PC-3 (cell line): ENCODE results near the gene AHSA1. TPM values are rescaled to one million over a fixed set of nuclear protein-coding genes. Genes with fewer than 3 reads are reported as not detected.
A peak's percentile ranks its signal among the peaks of the same experiment; 100 is the strongest.

Experiments
- ATAC-seq: fragments of 200-7000 bp; cut with Tn5 transposase; 2 replicates; pipeline ENCODE4 v1.9.1; 2020; ENCODE audit warnings: mild to moderate bottlenecking, moderate library complexity
- BruUV-seq: library from RNA; stranded (reverse); fragments of 400-500 nt; replicated peaks from 2 replicates; lab custom pipeline; 2021; lab: Mats Ljungman, UMichigan
- CTCF ChIA-PET: fragments of 300-600 bp; sonication (Branson Sonifier 250); formaldehyde crosslinking; loops from one replicate; lab custom pipeline; 2022; ENCODE audit warnings: antibody characterized with exemption; lab: Charles Lee
- POLR2A ChIA-PET: fragments of 300-600 bp; sonication (Branson Sonifier 250); formaldehyde crosslinking; loops from one replicate; lab custom pipeline; 2022; ENCODE audit warnings: antibody characterized with exemption; ENCODE audit not compliant: unreplicated experiment; lab: Charles Lee
- DNase-seq: peaks from one replicate; pipeline ENCODE4 v3.0.0-alpha.2; 2015
- H2AFZ ChIP-seq: fragments of 300-600 bp; sonication (generic); 2 replicates; pipeline ENCODE4 v1.6.0; 2016; ENCODE audit warnings: antibody characterized with exemption, low read length
- H3F3A ChIP-seq: fragments of 300-600 bp; sonication (generic); one replicate; pipeline ENCODE4 v1.6.0; 2017; ENCODE audit warnings: antibody characterized with exemption, low read length, control low read depth, mild to moderate bottlenecking; ENCODE audit not compliant: unreplicated experiment
- H3K27ac ChIP-seq: fragments of 300-600 bp; sonication (generic); 2 replicates; pipeline ENCODE4 v1.5.1; 2016; ENCODE audit warnings: mild to moderate bottlenecking, low read length
- H3K27me3 ChIP-seq: fragments of 300-600 bp; sonication (generic); 2 replicates; pipeline ENCODE4 v1.6.1; 2016; ENCODE audit warnings: low read length, mixed read lengths
- H3K36me3 ChIP-seq: fragments of 300-600 bp; sonication (generic); 2 replicates; pipeline ENCODE4 v1.6.1; 2016; ENCODE audit warnings: low read depth, mixed run types, low read length, mixed read lengths
- H3K4me1 ChIP-seq: fragments of 300-600 bp; sonication (generic); 2 replicates; pipeline ENCODE4 v1.5.1; 2016; ENCODE audit warnings: low read length; ENCODE audit not compliant: insufficient read depth
- H3K4me2 ChIP-seq: fragments of 300-600 bp; sonication (generic); 2 replicates; pipeline ENCODE4 v1.6.0; 2016; ENCODE audit warnings: low read length
- H3K4me3 ChIP-seq: fragments of 300-600 bp; sonication (generic); 2 replicates; pipeline ENCODE4 v1.5.1; 2016; ENCODE audit warnings: mild to moderate bottlenecking, low read length, mixed read lengths
- H3K79me2 ChIP-seq: fragments of 300-600 bp; sonication (generic); 2 replicates; pipeline ENCODE4 v1.6.1; 2017; ENCODE audit warnings: low read length, mixed read lengths
- H3K9ac ChIP-seq: fragments of 300-600 bp; sonication (generic); 2 replicates; pipeline ENCODE4 v1.6.0; 2016; ENCODE audit warnings: mild to moderate bottlenecking, low read length
- H3K9me2 ChIP-seq: fragments of 300-600 bp; sonication (generic); replicated peaks from 2 replicates; pipeline ENCODE4 v1.6.1; 2016; ENCODE audit warnings: mixed run types, low read length, mixed read lengths
- H3K9me3 ChIP-seq: fragments of 300-600 bp; sonication (generic); 2 replicates; pipeline ENCODE4 v1.6.1; 2016; ENCODE audit warnings: low read length, mixed read lengths
- H4K20me1 ChIP-seq: fragments of 300-600 bp; sonication (generic); 2 replicates; pipeline ENCODE4 v1.6.1; 2016; ENCODE audit warnings: low read length, mixed read lengths
- CTCF ChIP-seq: fragments of 300-600 bp; sonication (generic); conservative IDR thresholded peaks from 2 replicates; pipeline ENCODE4 v1.5.1; 2017; ENCODE audit warnings: antibody characterized with exemption, low read depth, mild to moderate bottlenecking, low read length
- EZH2 ChIP-seq: fragments of 300-600 bp; sonication (generic); IDR thresholded peaks from one replicate; pipeline ENCODE4 v1.6.1; 2017; ENCODE audit warnings: antibody characterized with exemption, mild to moderate bottlenecking, low read length; ENCODE audit not compliant: unreplicated experiment
- EZH2phosphoT487 ChIP-seq: fragments of 300-600 bp; sonication (generic); IDR thresholded peaks from 2 replicates; pipeline ENCODE4 v1.6.1; 2018; ENCODE audit warnings: mild to moderate bottlenecking, antibody characterized with exemption, low read length, borderline replicate concordance
- intact Hi-C: fragments of 100-400 bp; cut with micrococcal nuclease; formaldehyde crosslinking; loops from 2 replicates; pipeline ENCODE4 v1.9.0; 2023
- total RNA-seq: library from RNA; depleted of rRNA; stranded (reverse); fragments of >200 nt; gene quantifications from 2 replicates; pipeline ENCODE4 v1.2.3, GENCODE V29; 2014

The AHSA1 gene
- total RNA-seq, 1 experiment from 2014 or later, result 215 TPM

- Histone ChIP-seq H3K79me2 (peaks cover 52% of the 10 kb centered on the region), H4K20me1 (peaks cover 13% of the 10 kb centered on the region), H3K4me1 (peaks cover 19% of the 10 kb centered on the region), H3K27me3 (no peaks in the 10 kb centered on the region), H3F3A (no peaks in the 10 kb centered on the region), H3K9me3 (no peaks in the 10 kb centered on the region), H3K4me3 (peak overlapping the region; percentile 82), H3K36me3 (peaks cover 33% of the 10 kb centered on the region), H3K9ac (peak overlapping the region; percentile 90), H3K4me2 (peak overlapping the region; percentile 92), H2AFZ (no peak overlapping the region), H3K9me2 (no peaks in the 10 kb centered on the region), H3K27ac (no peak overlapping the region)
- POLR2A ChIA-PET, result interaction anchor here (0.6 kb wide), 1 partner anchor 970 kb away, joined by 3 read pairs; no protein-coding TSS in a partner anchor
- ATAC-seq (no peak), DNase-seq (peak; percentile 82)
- TF ChIP-seq EZH2, result no peak
- peak; percentile 98 for TF ChIP-seq CTCF
- CTCF ChIA-PET, result interaction anchor here (0.5 to 1.5 kb wide), 5 partner anchors 83 to 259 kb away, joined by 3 to 5 read pairs (median 3); partner anchors contain the start of gene TMED8
- intact Hi-C loops, result loop anchor here (1.0 to 5.0 kb wide), 3 partner anchors 92 to 307 kb away; partner anchors contain the start of gene SPTLC2
- no TSS peak for BruUV-seq
Measured at GRCh38 chr14:77459072-77459723, 1.3 kb downstream of the AHSA1 start.

- no peaks in the 10 kb centered on the region for H3K27me3 ChIP-seq
- no peaks in the 10 kb centered on the region for H3F3A ChIP-seq
- no peak overlapping the region for H2AFZ ChIP-seq
- TF ChIP-seq CTCF, result no peak
- TF ChIP-seq EZH2phosphoT487, result no peak
- no peak for TF ChIP-seq EZH2
- peaks cover 48% of the 10 kb centered on the region for H3K36me3 ChIP-seq
- no peak overlapping the region for H3K4me2 ChIP-seq
- H3K9me2 ChIP-seq, result no peaks in the 10 kb centered on the region
- CTCF ChIA-PET, result no interaction called here
- H4K20me1 ChIP-seq, result no peaks in the 10 kb centered on the region
- H3K79me2 ChIP-seq, result peaks cover 4% of the 10 kb centered on the region
- no TSS peak for BruUV-seq
- no peak for ATAC-seq
- H3K9me3 ChIP-seq, result no peaks in the 10 kb centered on the region
- no peak for DNase-seq
- intact Hi-C loops, result no loop called here
- H3K9ac ChIP-seq, result no peak overlapping the region
- H3K27ac ChIP-seq, result no peak overlapping the region
- H3K4me1 ChIP-seq, result no peaks in the 10 kb centered on the region
- no peak overlapping the region for H3K4me3 ChIP-seq
- POLR2A ChIA-PET, result interaction anchor here (0.5 kb wide), 1 partner anchor 363 kb away, joined by 5 read pairs; no protein-coding TSS in a partner anchor
Measured at GRCh38 chr14:77467801-77468200, 9.9 kb downstream of the AHSA1 start.

- Histone ChIP-seq H3K9ac (no peak overlapping the region), H3K27me3 (no peaks in the 10 kb centered on the region), H3K4me2 (no peak overlapping the region), H3F3A (no peaks in the 10 kb centered on the region), H3K27ac (no peak overlapping the region), H3K9me2 (no peaks in the 10 kb centered on the region), H3K4me3 (no peak overlapping the region), H3K9me3 (no peaks in the 10 kb centered on the region), H3K36me3 (peaks cover 42% of the 10 kb centered on the region), H3K4me1 (no peaks in the 10 kb centered on the region), H3K79me2 (peaks cover 4% of the 10 kb centered on the region), H2AFZ (no peak overlapping the region), H4K20me1 (no peaks in the 10 kb centered on the region)
- DNase-seq (no peak), ATAC-seq (no peak)
- TSS peak; percentile 38 for BruUV-seq
- no peak for TF ChIP-seq EZH2
- TF ChIP-seq EZH2phosphoT487, result no peak
- intact Hi-C loops, result no loop called here
- POLR2A ChIA-PET, result no interaction called here
- CTCF ChIA-PET, result no interaction called here
Measured at GRCh38 chr14:77469067-77469505, 11.2 kb downstream of the AHSA1 start.
